Memory B cell (primary cell): ENCODE data around the gene CHRM2.

Source experiments
- ATAC-seq: fragments of 150-1000 bp; cut with Tn5 transposase; 2 replicates; pipeline ENCODE4 v1.10.0; 2021; ENCODE audit warnings: low read depth, mild to moderate bottlenecking, moderate library complexity
- DNase-seq, 2 donors: peaks; one replicate each; pipeline ENCODE4 v3.0.0; 2022; ENCODE audit warnings: low spot score in 2 of 2
- H3K27ac Mint-ChIP-seq: one replicate; pipeline ENCODE4 v1.8.0; 2022; ENCODE audit warnings: mild to moderate bottlenecking, moderate library complexity, mixed read lengths
- H3K27me3 Mint-ChIP-seq: one replicate; pipeline ENCODE4 v1.8.0; 2022; ENCODE audit warnings: mixed read lengths
- H3K36me3 Mint-ChIP-seq: one replicate; pipeline ENCODE4 v1.8.0; 2022; ENCODE audit warnings: mild to moderate bottlenecking, mixed read lengths
- H3K4me1 Mint-ChIP-seq: one replicate; pipeline ENCODE4 v1.8.0; 2022; ENCODE audit warnings: mixed read lengths
- H3K4me3 Mint-ChIP-seq: one replicate; pipeline ENCODE4 v1.8.0; 2022; ENCODE audit warnings: mild to moderate bottlenecking, moderate library complexity, mixed read lengths
- H3K9me3 Mint-ChIP-seq: one replicate; pipeline ENCODE4 v1.8.0; 2022; ENCODE audit warnings: mixed read lengths

Gene CHRM2

DNA sequence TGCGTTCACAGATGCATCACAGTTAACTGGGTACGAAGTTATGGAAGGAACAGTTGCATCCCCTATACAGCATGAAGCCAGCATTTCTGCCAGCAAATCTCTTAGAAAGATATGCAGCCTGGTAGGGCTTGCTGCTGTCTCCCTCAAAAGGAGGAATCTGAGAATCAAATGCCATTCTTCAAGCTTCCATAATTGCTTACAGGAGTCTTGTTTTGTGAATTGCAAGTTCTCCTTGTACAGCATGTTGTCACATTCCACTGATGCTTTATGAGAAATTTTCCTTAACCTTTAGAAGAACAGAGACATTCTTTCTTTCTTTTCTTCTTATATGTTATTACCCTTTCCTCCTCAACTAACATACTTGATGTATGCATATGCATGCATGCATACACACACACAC, 134.6 kb downstream of the CHRM2 start:
- peaks cover 4% of the 10 kb centered on the region for H3K9me3 Mint-ChIP-seq
- DNase-seq (no peak), ATAC-seq (no peak)
- no peaks in the 10 kb centered on the region for H3K4me1 Mint-ChIP-seq
- H3K4me3 Mint-ChIP-seq: no peak overlapping the region
- H3K27me3 Mint-ChIP-seq: no peaks in the 10 kb centered on the region
- H3K36me3 Mint-ChIP-seq: no peaks in the 10 kb centered on the region
- H3K27ac Mint-ChIP-seq: no peak overlapping the region

DNA sequence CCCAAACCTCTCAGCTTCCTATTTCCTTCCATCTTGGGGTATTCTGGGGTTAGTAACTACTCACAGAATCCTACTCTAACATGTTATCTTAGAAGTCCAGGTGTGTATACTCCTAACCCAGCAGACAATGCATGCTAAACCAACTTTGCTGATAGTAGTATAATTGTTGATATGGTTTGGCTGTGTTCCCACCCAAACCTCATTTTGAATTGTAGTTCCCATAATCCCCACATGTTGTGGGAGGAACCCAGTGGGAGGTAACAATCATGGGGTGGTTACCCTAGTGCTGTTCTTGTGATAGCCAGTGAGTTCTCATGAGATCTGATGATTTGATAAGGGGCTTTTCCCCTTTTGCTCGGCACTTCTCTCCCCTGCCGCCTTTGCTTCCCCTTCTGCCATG, 135.1 kb downstream of the CHRM2 start:
- Mint-ChIP-seq H3K27me3 (no peaks in the 10 kb centered on the region), H3K4me3 (no peak overlapping the region), H3K4me1 (no peaks in the 10 kb centered on the region), H3K36me3 (no peaks in the 10 kb centered on the region), H3K9me3 (peaks cover 4% of the 10 kb centered on the region), H3K27ac (no peak overlapping the region)
- DNase-seq: no peak
- ATAC-seq: no peak

DNA sequence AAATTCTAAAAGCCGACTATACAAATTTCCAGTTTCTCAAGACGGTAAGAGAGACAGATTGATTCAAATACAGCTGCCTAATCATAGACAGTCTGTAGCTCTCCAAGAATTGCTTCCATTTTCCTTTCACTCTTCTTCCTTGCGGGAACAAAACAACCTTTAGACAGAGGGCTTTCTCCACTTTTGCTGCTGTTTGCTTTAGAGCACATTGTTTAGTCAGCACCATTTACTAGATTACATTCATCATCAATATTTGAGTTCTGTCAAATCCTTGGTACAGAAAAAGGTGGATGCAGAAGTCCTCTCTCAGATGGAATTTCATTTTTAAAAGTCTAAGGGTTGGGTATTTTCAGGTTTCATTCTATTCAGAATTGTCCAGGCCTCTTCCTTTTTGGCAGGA, 137.4 kb downstream of the CHRM2 start:
- DNase-seq: no peak
- H3K4me3 Mint-ChIP-seq: no peak overlapping the region
- ATAC-seq: no peak
- H3K27ac Mint-ChIP-seq: no peak overlapping the region
- no peaks in the 10 kb centered on the region for H3K4me1 Mint-ChIP-seq
- H3K9me3 Mint-ChIP-seq: peaks cover 4% of the 10 kb centered on the region
- no peaks in the 10 kb centered on the region for H3K36me3 Mint-ChIP-seq
- H3K27me3 Mint-ChIP-seq: no peaks in the 10 kb centered on the region

DNA sequence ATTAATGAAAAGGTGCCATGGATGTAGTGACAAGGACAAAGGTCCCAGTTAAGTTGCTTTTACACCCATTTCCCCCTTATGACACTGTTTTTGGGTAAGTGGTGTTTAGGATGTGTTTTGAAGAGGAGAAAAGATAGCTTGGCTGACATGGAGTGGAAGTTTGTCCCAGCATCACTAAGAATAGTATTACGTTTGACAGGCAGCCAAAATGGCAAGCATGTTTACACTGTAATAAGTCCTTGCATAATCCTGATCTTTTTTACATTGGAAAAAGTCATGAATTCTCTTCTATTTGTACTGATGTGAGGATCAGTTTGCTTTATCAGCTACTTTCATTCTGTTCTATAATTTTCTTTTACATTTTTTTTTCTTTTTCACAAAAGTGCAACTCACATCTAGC, 137.8 kb downstream of the CHRM2 start:
- Mint-ChIP-seq H3K4me3 (no peak overlapping the region), H3K27ac (no peak overlapping the region), H3K9me3 (peaks cover 4% of the 10 kb centered on the region), H3K4me1 (no peaks in the 10 kb centered on the region), H3K36me3 (no peaks in the 10 kb centered on the region), H3K27me3 (no peaks in the 10 kb centered on the region)
- ATAC-seq (no peak), DNase-seq (no peak)

DNA sequence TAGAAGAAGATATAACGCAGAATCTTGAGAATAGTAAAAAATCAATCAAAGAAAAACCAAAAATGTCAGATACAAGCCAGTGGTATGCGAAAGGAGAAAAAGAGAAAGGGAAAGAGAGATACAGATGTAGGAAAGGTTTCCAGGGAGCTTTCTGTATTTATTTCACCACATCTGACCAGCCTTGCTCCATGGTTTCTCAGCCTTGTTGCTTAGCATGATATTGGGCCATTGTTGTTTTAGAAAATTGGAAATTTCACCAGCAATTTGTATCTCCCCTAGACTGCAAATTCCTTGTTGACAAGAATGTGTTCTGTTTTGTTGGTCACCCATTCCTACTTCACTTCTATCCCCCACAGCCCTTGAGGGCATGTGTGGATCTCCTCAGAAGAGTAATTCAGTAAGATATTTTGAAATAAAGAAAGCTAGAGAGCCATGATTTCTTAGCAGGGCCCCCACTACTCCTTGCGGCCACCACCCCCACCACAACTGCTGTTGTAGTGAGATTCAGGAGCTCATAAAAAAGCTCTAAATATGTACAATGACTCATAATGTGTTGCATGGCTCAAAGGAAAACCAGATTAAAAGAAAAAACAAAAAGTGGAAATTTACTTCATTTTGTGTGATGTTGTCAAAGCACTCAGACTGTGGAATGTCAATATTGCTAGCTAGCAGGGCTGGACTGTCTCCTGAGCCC, 138.7 kb downstream of the CHRM2 start:
- Mint-ChIP-seq H3K27ac (no peak overlapping the region), H3K4me1 (no peaks in the 10 kb centered on the region), H3K27me3 (no peaks in the 10 kb centered on the region), H3K9me3 (peaks cover 4% of the 10 kb centered on the region), H3K36me3 (no peaks in the 10 kb centered on the region), H3K4me3 (no peak overlapping the region)
- no peak for DNase-seq
- no peak for ATAC-seq

DNA sequence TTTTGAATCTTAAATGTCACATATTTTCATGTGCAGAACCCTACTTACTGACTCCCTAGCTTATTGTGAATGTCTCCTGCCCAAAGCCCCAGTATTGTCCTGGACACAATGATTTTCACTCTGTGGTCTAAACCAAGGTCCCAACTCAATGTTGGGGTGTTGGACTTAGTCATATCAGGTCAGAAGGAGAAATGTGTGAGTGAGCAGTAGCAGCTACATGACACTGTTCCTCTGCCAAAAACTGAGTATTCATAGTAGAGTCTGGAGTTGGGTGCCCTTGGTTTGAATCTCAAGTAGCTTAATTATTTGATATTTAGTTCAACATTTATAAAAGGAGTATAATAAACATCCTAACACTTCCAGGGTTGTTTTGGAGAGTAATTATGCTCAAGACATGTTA, 141.0 kb downstream of the CHRM2 start:
- no peak overlapping the region for H3K4me3 Mint-ChIP-seq
- H3K27me3 Mint-ChIP-seq: no peaks in the 10 kb centered on the region
- no peaks in the 10 kb centered on the region for H3K4me1 Mint-ChIP-seq
- ATAC-seq (no peak), DNase-seq (no peak)
- no peak overlapping the region for H3K27ac Mint-ChIP-seq
- H3K9me3 Mint-ChIP-seq: peaks cover 2% of the 10 kb centered on the region
- H3K36me3 Mint-ChIP-seq: no peaks in the 10 kb centered on the region

DNA sequence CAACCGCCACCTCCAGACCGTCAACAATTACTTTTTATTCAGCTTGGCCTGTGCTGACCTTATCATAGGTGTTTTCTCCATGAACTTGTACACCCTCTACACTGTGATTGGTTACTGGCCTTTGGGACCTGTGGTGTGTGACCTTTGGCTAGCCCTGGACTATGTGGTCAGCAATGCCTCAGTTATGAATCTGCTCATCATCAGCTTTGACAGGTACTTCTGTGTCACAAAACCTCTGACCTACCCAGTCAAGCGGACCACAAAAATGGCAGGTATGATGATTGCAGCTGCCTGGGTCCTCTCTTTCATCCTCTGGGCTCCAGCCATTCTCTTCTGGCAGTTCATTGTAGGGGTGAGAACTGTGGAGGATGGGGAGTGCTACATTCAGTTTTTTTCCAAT, 146.6 kb downstream of the CHRM2 start:
- Mint-ChIP-seq H3K27ac (no peak overlapping the region), H3K9me3 (no peaks in the 10 kb centered on the region), H3K36me3 (no peaks in the 10 kb centered on the region), H3K4me3 (no peak overlapping the region), H3K4me1 (no peaks in the 10 kb centered on the region), H3K27me3 (no peaks in the 10 kb centered on the region)
- no peak for DNase-seq
- ATAC-seq: no peak

DNA sequence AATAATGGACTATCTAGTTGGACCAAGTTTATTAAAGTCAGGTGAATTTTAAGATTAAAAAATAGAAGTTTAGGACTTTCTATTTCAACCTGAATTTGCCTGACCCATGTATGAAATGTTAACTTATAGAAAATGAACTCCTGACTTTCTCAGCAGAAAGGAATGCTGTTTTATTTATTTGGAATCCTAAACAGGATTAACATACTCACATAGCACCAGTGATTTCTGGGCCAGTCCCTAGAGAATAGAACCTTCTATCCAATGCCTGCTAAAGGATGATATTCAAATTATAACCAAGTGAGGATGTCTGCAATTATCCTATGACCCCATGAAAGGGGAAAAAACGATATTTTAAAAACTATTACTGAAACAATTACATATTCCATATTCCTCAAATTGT, 148.8 kb downstream of the CHRM2 start:
- Mint-ChIP-seq H3K4me1 (no peaks in the 10 kb centered on the region), H3K36me3 (no peaks in the 10 kb centered on the region), H3K4me3 (no peak overlapping the region), H3K9me3 (no peaks in the 10 kb centered on the region), H3K27me3 (no peaks in the 10 kb centered on the region), H3K27ac (no peak overlapping the region)
- ATAC-seq: no peak
- no peak for DNase-seq

DNA sequence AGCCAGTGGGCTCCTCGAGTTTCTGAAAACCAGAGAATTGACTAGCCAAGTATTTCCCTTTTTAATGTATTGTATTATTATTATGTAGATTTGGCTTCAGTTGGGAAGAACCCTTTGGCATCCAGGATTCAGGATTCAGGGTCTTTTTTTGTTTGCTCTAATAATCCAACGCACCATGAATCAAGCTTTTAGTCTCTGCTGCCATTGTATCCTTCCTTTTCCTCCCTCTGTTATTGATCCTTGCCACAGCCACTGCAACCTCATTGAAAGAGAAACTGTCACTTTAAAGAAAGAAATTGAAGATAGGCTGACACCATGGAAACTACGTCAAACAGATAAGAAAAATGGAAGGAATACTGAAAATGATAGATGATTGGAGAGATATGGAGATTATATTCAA, 150.0 kb downstream of the CHRM2 start:
- no peaks in the 10 kb centered on the region for H3K4me1 Mint-ChIP-seq
- no peaks in the 10 kb centered on the region for H3K27me3 Mint-ChIP-seq
- H3K36me3 Mint-ChIP-seq: no peaks in the 10 kb centered on the region
- DNase-seq (no peak), ATAC-seq (no peak)
- H3K4me3 Mint-ChIP-seq: no peak overlapping the region
- no peak overlapping the region for H3K27ac Mint-ChIP-seq
- H3K9me3 Mint-ChIP-seq: no peaks in the 10 kb centered on the region

DNA sequence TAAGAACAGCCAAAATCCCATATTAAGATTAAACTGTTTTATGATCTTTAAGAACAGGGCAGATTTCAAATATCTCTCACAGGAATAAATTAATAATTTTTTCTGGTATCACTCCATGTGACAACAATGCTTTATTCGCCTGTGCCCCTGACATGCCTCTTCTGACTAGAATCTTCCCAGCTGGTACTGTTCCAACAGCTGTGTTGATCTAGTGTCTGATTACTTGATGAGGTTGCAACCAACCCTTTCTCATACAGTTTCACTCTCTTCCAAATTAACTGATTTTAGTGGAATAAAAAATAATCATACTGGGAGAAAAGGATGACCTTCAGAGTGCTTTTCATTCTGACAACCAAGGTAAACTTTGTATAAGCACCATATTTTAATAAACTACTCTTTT, 151.9 kb downstream of the CHRM2 start:
- Mint-ChIP-seq H3K4me3 (no peak overlapping the region), H3K9me3 (no peaks in the 10 kb centered on the region), H3K27me3 (no peaks in the 10 kb centered on the region), H3K4me1 (no peaks in the 10 kb centered on the region), H3K36me3 (no peaks in the 10 kb centered on the region), H3K27ac (no peak overlapping the region)
- DNase-seq (no peak), ATAC-seq (no peak)

DNA sequence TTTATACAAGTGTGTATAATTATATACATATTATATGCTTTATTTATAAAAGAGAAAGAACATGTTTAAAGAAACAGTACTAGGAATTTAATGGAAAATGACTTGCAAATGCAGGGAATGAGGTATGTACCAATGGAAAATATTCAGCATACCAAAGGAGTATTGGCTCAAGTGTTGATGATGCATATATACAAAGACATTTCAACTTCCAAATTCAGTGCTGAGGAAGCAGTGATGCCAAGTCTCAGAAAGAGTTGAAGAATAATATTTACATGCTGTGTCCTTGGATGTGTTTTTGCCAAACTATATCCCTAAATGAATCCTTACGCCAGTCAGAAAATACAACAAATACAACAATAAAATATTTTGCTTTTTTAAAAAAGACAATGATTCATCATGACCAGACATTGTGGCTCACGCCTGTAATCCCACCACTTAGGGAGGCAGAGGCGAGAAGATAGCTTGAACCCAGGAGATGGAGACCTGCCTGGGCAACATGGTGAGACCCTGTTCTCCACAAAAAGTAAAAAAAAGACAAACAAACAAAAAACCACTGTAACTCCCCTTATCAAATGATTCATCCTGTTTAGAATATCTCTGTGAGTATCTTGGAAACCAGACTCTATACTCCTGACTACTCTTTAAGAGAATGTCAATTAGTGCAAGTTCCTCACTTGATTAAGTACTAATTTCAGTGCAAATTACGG, 157.2 kb downstream of the CHRM2 start:
- H3K27ac Mint-ChIP-seq: no peak overlapping the region

DNA sequence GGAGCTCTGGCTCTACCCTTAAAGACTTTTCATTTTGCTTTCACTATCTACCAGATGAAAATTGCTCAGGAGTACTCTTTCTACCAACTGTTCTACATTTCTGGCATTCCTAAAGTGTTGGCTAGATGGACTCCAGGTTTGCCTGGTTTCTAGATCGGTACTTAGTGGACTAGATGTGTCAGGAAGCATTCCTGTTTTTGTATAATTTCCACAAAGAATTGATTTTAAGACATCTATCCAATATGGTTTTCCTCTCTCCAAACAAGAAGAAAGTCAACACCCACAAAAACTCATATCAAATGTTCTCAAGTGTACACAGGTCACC, 157.7 kb downstream of the CHRM2 start:
- ATAC-seq (no peak), DNase-seq (no peak)
- Mint-ChIP-seq H3K27ac (no peak overlapping the region), H3K4me1 (no peaks in the 10 kb centered on the region), H3K36me3 (no peaks in the 10 kb centered on the region), H3K9me3 (peaks cover 5% of the 10 kb centered on the region), H3K4me3 (no peak overlapping the region), H3K27me3 (no peaks in the 10 kb centered on the region)

More for the DNA sequence above, 157.2 kb downstream of the CHRM2 start:
- Mint-ChIP-seq H3K9me3 (peaks cover 5% of the 10 kb centered on the region), H3K4me1 (no peaks in the 10 kb centered on the region), H3K27me3 (no peaks in the 10 kb centered on the region), H3K36me3 (no peaks in the 10 kb centered on the region), H3K4me3 (no peak overlapping the region)
- DNase-seq (no peak), ATAC-seq (no peak)

DNA sequence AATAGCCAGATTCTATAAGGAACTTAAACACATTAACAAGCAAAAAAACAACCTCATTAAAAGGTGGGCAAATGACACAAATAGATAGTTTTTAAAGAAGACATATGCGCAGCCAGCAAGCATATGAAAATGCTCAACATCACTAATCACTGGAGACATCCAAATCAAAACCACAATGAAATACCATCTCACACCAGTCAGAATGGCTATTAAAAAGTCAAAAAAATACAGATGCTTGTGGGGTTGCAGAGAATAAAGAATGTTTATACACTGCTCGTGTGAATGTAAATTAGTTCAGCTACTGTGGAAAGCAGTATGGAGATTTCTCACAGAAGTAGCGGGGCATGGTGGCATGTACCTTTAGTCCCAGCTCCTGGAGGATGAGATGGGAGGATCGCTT, 164.0 kb downstream of the CHRM2 start:
- DNase-seq: no peak
- Mint-ChIP-seq H3K27ac (no peak overlapping the region), H3K36me3 (no peaks in the 10 kb centered on the region), H3K4me1 (no peaks in the 10 kb centered on the region), H3K9me3 (no peaks in the 10 kb centered on the region), H3K4me3 (no peak overlapping the region), H3K27me3 (no peaks in the 10 kb centered on the region)
- no peak for ATAC-seq

DNA sequence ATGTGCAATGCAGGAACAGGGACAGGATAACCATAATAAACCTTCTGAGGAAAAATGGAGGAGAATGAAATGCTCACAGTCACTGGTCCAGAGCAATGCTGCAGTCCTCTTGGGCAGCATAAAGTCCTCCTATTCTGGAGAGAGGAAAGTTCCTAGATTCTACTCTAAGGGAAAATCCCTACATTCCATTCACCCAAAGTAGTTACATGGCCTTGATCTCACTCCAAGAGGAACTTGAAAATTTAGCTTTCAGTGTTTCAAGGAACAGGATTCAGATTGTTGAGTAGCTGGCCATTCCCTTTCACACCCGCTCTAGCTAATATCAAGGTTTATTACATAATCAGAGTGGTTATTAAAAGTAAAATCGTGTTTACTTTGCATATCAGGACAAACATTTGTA, 168.3 kb downstream of the CHRM2 start:
- no peaks in the 10 kb centered on the region for H3K4me1 Mint-ChIP-seq
- H3K4me3 Mint-ChIP-seq: no peak overlapping the region
- H3K27me3 Mint-ChIP-seq: no peaks in the 10 kb centered on the region
- H3K36me3 Mint-ChIP-seq: no peaks in the 10 kb centered on the region
- no peak for ATAC-seq
- no peak overlapping the region for H3K27ac Mint-ChIP-seq
- no peak for DNase-seq
- no peaks in the 10 kb centered on the region for H3K9me3 Mint-ChIP-seq

DNA sequence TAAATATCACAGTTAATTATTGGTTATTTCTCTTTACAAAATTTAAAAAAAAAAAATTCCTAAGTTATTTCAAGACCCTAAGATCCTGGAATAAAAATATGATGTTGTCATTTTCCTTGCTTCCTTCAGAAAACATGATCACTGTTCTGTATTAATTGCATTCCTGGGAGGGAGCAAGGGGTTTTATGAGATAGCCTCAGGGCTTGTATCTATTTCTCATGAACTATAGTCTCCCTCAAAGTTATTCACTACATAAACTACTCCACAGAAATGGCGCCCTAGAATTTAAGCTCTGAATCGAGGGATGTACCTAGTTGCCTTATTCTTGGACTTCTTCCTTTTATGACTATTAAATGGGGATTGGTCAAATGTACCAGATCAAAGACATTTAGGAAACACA, 170.3 kb downstream of the CHRM2 start:
- Mint-ChIP-seq H3K4me1 (no peaks in the 10 kb centered on the region), H3K9me3 (peaks cover 2% of the 10 kb centered on the region), H3K27ac (no peak overlapping the region), H3K4me3 (no peak overlapping the region), H3K27me3 (no peaks in the 10 kb centered on the region), H3K36me3 (no peaks in the 10 kb centered on the region)
- no peak for DNase-seq
- ATAC-seq: no peak
